ENCODE data around the gene STON2. TPM values are rescaled to one million over a fixed set of nuclear protein-coding genes. Genes with fewer than 3 reads are reported as not detected.

Gene STON2
- total RNA-seq, 3 donors from 2014 or later (not counting 1 experiment from before 2014, with no cell fraction given), result 1.7 to 4.8 (median 3.8) TPM

DNA sequence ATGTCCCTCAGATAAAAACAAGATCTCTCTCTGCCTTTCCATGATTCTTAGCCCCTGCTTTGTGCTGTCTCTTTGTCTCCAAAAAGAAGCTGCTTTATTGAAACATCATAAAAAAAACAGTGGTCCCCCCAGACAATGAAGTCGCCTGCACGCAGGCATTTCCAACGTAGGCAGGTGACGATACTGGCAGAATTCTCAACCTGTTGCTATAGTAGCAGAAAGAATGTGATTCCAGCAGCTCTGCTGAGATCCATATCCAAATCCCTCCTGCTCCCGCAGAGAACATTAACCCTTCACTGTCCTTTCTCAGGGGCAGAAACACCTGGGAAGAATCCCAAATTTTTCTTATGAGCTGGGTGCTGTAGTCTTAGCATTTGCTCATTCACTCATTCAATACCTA lies 84.8 kb downstream of the STON2 start:
- no peak for DNase-seq

DNA sequence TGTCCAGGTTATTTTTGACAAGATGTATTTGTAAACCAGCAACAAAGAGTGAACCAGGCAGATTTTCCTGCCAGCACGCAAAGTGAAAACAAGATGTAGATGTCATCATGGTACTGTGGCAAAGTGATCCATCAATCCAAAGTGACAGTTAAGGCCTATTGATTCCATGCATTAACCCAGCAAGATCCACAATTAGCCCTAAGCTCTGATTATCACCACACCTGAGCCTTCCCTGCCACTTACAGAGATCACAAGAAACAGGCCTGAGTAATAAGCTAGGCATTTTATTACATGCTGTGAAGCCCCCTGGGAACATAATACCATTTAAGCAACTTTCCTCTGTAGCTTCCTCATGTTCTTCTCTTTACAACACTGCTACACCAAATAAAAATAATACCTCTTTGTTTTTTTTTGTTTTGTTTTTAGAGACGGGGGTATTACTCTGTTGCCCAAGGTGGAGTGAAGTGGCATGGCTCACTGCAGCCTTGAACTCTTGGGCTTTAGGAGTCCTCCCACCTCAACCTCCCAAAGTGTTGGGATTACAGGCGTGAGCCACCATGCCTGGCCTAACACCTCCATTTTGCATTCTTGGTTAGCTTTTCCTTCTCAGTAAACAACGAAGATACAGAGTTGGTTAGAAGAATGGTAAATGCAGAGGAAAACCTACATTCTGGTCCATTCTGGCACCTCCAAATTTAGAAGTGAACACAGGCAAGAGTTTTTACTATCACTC lies 85.5 kb downstream of the STON2 start:
- TF ChIP-seq, protein P1, sequence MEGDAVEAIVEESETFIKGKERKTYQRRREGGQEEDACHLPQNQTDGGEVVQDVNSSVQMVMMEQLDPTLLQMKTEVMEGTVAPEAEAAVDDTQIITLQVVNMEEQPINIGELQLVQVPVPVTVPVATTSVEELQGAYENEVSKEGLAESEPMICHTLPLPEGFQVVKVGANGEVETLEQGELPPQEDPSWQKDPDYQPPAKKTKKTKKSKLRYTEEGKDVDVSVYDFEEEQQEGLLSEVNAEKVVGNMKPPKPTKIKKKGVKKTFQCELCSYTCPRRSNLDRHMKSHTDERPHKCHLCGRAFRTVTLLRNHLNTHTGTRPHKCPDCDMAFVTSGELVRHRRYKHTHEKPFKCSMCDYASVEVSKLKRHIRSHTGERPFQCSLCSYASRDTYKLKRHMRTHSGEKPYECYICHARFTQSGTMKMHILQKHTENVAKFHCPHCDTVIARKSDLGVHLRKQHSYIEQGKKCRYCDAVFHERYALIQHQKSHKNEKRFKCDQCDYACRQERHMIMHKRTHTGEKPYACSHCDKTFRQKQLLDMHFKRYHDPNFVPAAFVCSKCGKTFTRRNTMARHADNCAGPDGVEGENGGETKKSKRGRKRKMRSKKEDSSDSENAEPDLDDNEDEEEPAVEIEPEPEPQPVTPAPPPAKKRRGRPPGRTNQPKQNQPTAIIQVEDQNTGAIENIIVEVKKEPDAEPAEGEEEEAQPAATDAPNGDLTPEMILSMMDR (IDR thresholded peaks at IDR 0.05), result no peak
- H3K27me3 Mint-ChIP-seq (ENCODE audit: low read depth in 2 of 2), result peaks cover 8 to 19% of the 10 kb centered on the region in 2 donors
- Histone ChIP-seq H3K4me3 (ENCODE audit: low read length) (no peak overlapping the region), H3K27me3 (ENCODE audit: control insufficient read depth, insufficient read depth, low read length) (no peaks in the 10 kb centered on the region), H3K27ac (ENCODE audit: low read length) (no peak overlapping the region), H3K36me3 (ENCODE audit: control insufficient read depth, insufficient read depth, low read length) (no peaks in the 10 kb centered on the region), H3K4me1 (ENCODE audit: control insufficient read depth, insufficient read depth, low read length) (no peaks in the 10 kb centered on the region), H3K9me3 (ENCODE audit: control insufficient read depth, insufficient read depth, low read length) (no peaks in the 10 kb centered on the region)
- H3K36me3 Mint-ChIP-seq, result no peaks in the 10 kb centered on the region
- H3K4me1 Mint-ChIP-seq, result no peaks in the 10 kb centered on the region
- intact Hi-C loops (cut with micrococcal nuclease), result no loop called here
- DNase-seq (no peak), ATAC-seq (no peak)
- no peak overlapping the region for H3K27ac Mint-ChIP-seq
- no peak overlapping the region for H3K4me3 Mint-ChIP-seq
- WGBS (ENCODE audit: insufficient coverage), result 92% methylated on average over 3 of the region's 4 CpGs
- H3K9me3 Mint-ChIP-seq, result no peaks in the 10 kb centered on the region

More for the DNA sequence above, 84.8 kb downstream of the STON2 start:
- intact Hi-C loops (cut with micrococcal nuclease), result no loop called here
- Histone ChIP-seq H3K4me1 (ENCODE audit: control insufficient read depth, insufficient read depth, low read length) (no peaks in the 10 kb centered on the region), H3K27me3 (ENCODE audit: control insufficient read depth, insufficient read depth, low read length) (no peaks in the 10 kb centered on the region), H3K36me3 (ENCODE audit: control insufficient read depth, insufficient read depth, low read length) (no peaks in the 10 kb centered on the region), H3K9me3 (ENCODE audit: control insufficient read depth, insufficient read depth, low read length) (no peaks in the 10 kb centered on the region), H3K4me3 (ENCODE audit: low read length) (no peak overlapping the region), H3K27ac (ENCODE audit: low read length) (no peak overlapping the region)
- TF ChIP-seq, protein P1 (IDR thresholded peaks at IDR 0.05), result no peak
- Mint-ChIP-seq H3K36me3 (no peaks in the 10 kb centered on the region), H3K4me1 (no peaks in the 10 kb centered on the region), H3K27me3 (ENCODE audit: low read depth in 2 of 2) (peaks cover 7 to 17% of the 10 kb centered on the region in 2 donors), H3K9me3 (no peaks in the 10 kb centered on the region), H3K4me3 (no peak overlapping the region), H3K27ac (no peak overlapping the region)
- WGBS (ENCODE audit: insufficient coverage), result 78% methylated on average over 5 of the region's 5 CpGs
- no peak for ATAC-seq

DNA sequence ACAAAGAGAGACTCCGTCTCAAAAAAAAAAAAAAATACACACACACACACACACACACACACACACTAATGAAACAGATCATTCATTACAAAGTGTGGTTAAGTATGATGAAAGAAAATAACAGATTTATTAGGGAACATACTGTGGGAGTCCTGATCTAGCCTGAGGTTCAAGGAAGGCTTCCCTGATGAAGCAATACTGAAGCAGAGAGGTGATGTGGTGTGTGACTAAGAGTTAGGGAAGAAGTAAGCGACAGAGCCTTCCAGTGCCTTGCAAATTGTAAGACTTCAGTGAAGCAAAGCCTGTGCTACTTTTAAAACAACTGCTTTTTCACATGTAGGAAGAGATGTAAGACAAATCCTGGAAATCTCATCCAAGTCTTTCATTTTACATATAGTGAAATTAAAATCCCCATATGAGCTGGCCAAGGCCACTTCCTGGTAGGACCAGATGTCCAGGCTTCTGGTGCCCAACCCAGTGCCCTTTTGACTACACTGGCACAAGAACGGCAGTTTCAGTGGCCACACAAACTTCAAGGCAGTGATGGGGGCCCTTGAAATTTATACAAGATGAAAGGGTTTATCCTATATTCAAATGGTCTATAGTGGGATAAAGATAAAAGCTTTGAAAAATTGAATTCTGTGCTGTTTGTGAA lies 86.2 kb downstream of the STON2 start:
- Mint-ChIP-seq H3K4me3 (no peak overlapping the region), H3K27ac (no peak overlapping the region), H3K36me3 (no peaks in the 10 kb centered on the region), H3K27me3 (ENCODE audit: low read depth in 2 of 2) (peaks cover 8 to 22% of the 10 kb centered on the region in 2 donors), H3K4me1 (no peaks in the 10 kb centered on the region), H3K9me3 (no peaks in the 10 kb centered on the region)
- intact Hi-C loops (cut with micrococcal nuclease), result no loop called here
- Histone ChIP-seq H3K4me1 (ENCODE audit: control insufficient read depth, insufficient read depth, low read length) (no peaks in the 10 kb centered on the region), H3K9me3 (ENCODE audit: control insufficient read depth, insufficient read depth, low read length) (no peaks in the 10 kb centered on the region), H3K36me3 (ENCODE audit: control insufficient read depth, insufficient read depth, low read length) (no peaks in the 10 kb centered on the region), H3K4me3 (ENCODE audit: low read length) (no peak overlapping the region), H3K27me3 (ENCODE audit: control insufficient read depth, insufficient read depth, low read length) (no peaks in the 10 kb centered on the region), H3K27ac (ENCODE audit: low read length) (no peak overlapping the region)
- ATAC-seq (no peak), DNase-seq (no peak)
- TF ChIP-seq, protein P1 (IDR thresholded peaks at IDR 0.05), result no peak
- WGBS (ENCODE audit: insufficient coverage), result 87% methylated on average over 2 of the region's 3 CpGs
